GM12872 (cell line): ENCODE measurements around the gene CD6.

ENCODE experiments used
- TF ChIP-seq, protein P1 (sequence below): IDR thresholded peaks from 3 replicates; pipeline ENCODE4 v1.5.1; 2011; ENCODE audit warnings: low read depth, mild to moderate bottlenecking, low read length, moderate library complexity; ENCODE audit not compliant: insufficient read depth

CD6 gene

DNA sequence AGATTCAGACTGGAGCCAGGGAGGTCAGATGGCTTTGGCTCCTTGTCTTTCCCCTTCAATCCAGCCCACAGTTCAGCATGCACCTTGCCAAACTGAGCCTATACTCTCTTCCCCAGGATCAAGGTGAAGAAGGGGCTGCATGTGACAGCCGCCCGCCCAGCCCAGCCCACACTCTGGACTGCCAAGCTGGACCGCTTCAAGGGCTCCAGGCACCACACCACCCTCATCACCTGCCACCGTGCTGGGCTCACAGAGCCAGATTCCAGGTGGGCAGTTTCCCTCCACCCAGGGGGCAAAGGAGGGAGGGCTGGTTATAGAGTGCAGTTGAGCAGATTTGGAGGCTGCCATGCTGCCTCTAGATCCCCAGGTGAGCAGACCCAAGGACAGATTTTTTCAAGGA is 41.1 kb upstream of the CD6 start:
- TF ChIP-seq, protein P1, sequence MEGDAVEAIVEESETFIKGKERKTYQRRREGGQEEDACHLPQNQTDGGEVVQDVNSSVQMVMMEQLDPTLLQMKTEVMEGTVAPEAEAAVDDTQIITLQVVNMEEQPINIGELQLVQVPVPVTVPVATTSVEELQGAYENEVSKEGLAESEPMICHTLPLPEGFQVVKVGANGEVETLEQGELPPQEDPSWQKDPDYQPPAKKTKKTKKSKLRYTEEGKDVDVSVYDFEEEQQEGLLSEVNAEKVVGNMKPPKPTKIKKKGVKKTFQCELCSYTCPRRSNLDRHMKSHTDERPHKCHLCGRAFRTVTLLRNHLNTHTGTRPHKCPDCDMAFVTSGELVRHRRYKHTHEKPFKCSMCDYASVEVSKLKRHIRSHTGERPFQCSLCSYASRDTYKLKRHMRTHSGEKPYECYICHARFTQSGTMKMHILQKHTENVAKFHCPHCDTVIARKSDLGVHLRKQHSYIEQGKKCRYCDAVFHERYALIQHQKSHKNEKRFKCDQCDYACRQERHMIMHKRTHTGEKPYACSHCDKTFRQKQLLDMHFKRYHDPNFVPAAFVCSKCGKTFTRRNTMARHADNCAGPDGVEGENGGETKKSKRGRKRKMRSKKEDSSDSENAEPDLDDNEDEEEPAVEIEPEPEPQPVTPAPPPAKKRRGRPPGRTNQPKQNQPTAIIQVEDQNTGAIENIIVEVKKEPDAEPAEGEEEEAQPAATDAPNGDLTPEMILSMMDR = no peak

DNA sequence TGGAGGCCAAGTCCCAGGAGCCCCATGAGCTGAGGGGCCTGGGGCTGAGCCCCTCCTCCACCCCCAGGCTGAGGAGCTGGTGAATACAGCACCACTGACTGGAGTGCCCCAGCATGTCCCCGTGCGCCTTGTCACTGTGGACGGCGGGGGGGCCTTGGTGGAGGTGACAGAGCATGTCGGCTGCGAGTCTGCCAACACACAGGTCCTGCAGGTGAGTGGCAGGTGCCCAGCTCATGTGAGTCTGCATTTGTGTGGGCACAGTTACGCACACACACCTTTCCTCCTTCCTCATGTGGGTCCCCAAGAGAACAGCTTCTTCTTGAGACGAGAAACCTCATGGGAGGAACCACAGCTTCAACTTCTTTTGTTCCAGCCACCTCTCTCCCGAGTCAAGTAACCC is 39.6 kb upstream of the CD6 start:
- TF ChIP-seq, protein P1 = no peak

DNA sequence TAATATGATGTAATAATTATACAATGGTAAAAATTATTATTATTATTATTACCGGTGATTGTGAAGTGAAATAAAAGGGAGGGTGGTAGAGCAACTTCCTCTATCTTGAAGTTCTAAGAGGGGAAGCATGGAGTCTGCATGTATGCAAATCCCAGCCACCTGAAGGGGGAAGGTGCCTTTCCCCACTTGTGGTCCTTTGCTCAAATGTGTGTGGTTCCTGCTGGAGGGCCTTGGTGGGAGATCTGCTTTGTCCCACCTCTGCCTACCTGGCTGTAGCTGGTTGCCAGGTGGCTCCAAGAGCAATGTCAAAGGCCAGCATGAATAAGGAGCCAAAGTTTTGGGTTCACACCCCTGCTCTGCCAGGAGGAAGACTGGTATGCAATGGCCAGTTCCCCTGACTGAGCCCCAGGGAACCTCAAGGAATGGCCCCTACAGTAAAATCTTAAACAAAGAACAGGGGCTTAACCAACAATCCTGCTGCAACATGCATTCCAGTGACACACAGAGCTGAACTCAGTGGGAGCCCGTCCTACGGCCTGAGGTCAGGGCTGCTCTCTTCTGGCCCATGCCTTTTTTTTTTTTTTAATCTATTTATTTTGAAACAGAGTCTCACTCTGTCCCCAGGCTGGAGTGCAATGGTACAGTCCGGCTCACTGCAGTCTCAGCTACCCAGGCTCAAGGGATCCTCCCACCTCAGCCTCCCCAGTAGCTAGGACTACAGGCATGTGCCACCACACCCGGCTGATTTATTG is 38.7 kb upstream of the CD6 start:
- TF ChIP-seq, protein P1 = no peak

DNA sequence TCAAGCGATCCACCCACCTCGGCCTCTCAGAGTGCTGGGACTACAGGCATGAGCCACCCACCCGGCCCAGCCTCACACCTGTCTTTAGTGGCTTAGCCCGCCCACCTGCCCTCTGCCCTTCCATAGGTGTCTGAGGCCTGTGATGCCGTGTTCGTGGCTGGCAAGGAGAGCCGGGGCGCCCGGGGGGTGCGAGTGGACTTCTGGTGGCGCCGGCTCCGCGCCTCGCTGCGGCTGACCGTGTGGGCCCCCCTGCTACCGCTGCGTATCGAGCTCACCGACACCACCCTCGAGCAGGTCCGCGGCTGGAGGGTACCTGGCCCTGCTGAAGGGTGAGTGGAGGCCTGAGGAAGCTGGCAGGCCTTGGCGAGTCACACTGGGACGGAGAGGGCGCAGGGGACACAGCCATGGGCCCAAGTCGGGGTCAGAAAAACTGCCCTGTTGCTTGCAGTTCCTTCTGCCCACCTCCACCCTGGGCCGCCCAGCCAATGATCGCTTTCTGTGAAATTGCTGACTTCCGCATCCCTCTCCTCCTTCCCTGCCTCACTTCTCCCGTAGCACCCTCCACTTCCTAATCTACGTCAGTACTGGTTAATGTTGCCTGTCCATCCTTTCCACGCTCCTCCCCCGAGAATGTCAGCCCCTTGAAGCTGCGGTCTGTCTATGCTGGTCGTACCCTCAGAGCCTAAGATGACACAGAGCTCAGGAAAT is 37.9 kb upstream of the CD6 start:
- TF ChIP-seq, protein P1 = no peak

DNA sequence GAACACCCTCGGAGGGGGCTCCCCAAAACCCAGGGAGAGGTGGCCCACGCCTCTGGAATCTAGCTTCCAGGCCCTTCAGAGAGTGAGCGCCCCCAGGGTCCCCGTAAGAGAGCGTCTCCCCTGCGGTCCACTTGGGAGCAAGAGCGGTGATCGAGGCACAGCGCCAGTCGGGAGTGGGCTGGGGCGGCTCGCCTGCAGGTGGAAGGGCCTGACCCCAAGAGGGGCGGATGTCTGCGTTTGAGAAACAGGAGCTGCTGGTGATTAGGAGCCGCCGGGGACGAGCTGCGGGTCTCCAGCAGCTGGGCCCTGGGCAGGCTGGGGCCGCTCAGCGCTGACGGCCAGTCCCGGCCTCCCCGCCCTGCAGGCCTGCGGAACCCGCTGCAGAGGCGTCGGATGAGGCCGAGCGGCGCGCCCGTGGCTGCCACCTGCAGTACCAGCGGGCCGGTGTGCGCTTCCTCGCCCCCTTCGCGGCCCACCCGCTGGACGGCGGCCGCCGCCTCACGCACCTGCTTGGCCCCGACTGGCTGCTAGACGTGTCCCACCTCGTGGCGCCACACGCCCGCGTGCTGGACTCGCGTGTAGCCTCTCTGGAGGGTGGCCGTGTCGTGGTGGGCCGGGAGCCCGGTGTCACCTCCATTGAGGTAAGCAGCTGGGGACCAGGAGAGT is 37.2 kb upstream of the CD6 start:
- TF ChIP-seq, protein P1 = no peak

DNA sequence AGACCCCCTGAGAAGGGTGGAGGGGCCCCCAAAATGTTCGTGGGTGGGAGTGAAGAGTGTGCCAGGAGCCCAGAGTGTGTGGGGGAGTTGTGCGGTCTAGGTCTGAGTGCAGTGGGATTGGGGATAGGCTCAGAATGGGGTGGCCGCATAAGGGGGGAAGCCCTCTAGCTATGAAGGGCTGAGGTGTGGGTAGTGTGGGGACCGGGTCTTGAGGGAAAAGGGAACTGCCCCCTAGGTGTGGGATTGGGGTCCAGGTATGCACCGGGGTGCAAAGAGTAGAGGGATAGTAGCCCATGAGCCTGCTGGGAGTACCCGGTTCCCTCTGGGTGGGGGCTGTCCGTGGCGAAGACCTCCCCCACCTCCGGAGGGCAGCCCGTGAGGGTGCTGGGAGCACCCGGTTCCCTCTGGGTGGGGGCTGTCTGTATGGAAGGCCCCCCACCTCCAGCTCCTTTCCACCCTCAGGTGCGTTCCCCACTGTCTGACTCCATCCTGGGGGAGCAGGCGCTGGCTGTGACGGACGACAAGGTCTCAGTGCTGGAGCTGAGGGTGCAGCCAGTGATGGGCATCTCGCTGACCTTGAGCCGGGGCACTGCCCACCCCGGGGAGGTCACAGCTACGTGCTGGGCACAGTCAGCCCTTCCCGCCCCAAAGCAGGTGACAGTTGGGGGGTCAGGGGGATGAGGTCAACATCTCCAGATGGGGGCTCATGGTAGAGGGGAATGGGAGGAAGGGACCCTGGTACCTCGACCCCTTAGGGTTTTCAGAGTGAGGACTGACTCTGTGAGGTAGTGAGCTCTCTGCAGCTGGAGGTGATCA is 36.5 kb upstream of the CD6 start:
- TF ChIP-seq, protein P1 = no peak
